ENCODE data around the gene SYCP2L.

GRCh38 chr6:10877871-10878270, 9.0 kb upstream of the SYCP2L start:
- TF ChIP-seq GATA2 (IDR thresholded peaks at IDR 0.05; ENCODE audit: low read depth, low read length) (no peak), GATA3 (IDR thresholded peaks at IDR 0.05; ENCODE audit: low read depth, low read length) (no peak)
